G401 (cell line): Measurements from ENCODE around the gene CYP3A5. TPM values are rescaled to one million over a fixed set of nuclear protein-coding genes. Genes with fewer than 3 reads are reported as not detected.
"Not testable (repeated sequence)": the region's sequence is repeated elsewhere in the genome, so short reads cannot be mapped to it uniquely, and the experiment has no call there.

ENCODE experiments used
- DNase-seq: peaks from one replicate; pipeline ENCODE4 v3.0.0-alpha.2; 2015; ENCODE audit warnings: low spot score
- in situ Hi-C: cut with HindIII; loops from 2 replicates; pipeline ENCODE4 v1.10.0; 2016; ENCODE audit warnings: low sequenced_read_pairs, mixed read lengths
- total RNA-seq: library from RNA; depleted of rRNA; stranded (reverse); fragments of >200 nt; shearing (Covaris generic); gene quantifications from 2 replicates; pipeline ENCODE4 v1.2.3, GENCODE V29; 2014; rRNA removed

The CYP3A5 gene
- total RNA-seq, result not detected in 2 replicates

- in situ Hi-C loops, result no loop called here
- DNase-seq, result no peak
Measured at GRCh38 chr7:99679400-99680191, at the start of gene CYP3A5. Gene CYP3A5 (minus strand): TSS chr7:99679996. CDS start chr7:99679896, 100 bp downstream.

GRCh38 chr7:99728615-99729014 is 48.8 kb upstream of the CYP3A5 start:
- in situ Hi-C loops, result no loop called here
- DNase-seq, result no peak

- in situ Hi-C loops, result not testable (repeated sequence)
Measured at GRCh38 chr7:99723201-99723600, 43.4 kb upstream of the CYP3A5 start.

GRCh38 chr7:99720800-99721595 is 41.2 kb upstream of the CYP3A5 start:
- in situ Hi-C loops, result no loop called here
- no peak for DNase-seq

More at GRCh38 chr7:99723201-99723600, 43.4 kb upstream of the CYP3A5 start:
- DNase-seq, result not testable (repeated sequence)

- in situ Hi-C loops, result no loop called here
- DNase-seq, result no peak
Measured at GRCh38 chr7:99719996-99720769, 40.4 kb upstream of the CYP3A5 start.

- in situ Hi-C loops, result no loop called here
Measured at GRCh38 chr7:99713995-99714570, 34.3 kb upstream of the CYP3A5 start.

GRCh38 chr7:99709838-99710578 is 30.2 kb upstream of the CYP3A5 start:
- no peak for DNase-seq
- in situ Hi-C loops, result no loop called here

More at GRCh38 chr7:99713995-99714570, 34.3 kb upstream of the CYP3A5 start:
- DNase-seq, result no peak

- DNase-seq, result no peak
- in situ Hi-C loops, result no loop called here
Measured at GRCh38 chr7:99709260-99709659, 29.5 kb upstream of the CYP3A5 start.

GRCh38 chr7:99707096-99707495 is 27.3 kb upstream of the CYP3A5 start:
- DNase-seq, result no peak
- in situ Hi-C loops, result no loop called here

GRCh38 chr7:99699946-99700345 is 20.1 kb upstream of the CYP3A5 start:
- no peak for DNase-seq
- in situ Hi-C loops, result no loop called here

GRCh38 chr7:99698867-99699730 is 19.3 kb upstream of the CYP3A5 start:
- in situ Hi-C loops, DNase-seq: not testable (repeated sequence)

GRCh38 chr7:99694912-99695304 is 15.1 kb upstream of the CYP3A5 start:
- no peak for DNase-seq
- in situ Hi-C loops, result no loop called here

- no peak for DNase-seq
- in situ Hi-C loops, result no loop called here
Measured at GRCh38 chr7:99694201-99694911, 14.6 kb upstream of the CYP3A5 start.

GRCh38 chr7:99693427-99694200 is 13.8 kb upstream of the CYP3A5 start:
- in situ Hi-C loops, result no loop called here

GRCh38 chr7:99693100-99693426 is 13.3 kb upstream of the CYP3A5 start:
- DNase-seq, result no peak
- in situ Hi-C loops, result no loop called here

More at GRCh38 chr7:99693427-99694200, 13.8 kb upstream of the CYP3A5 start:
- DNase-seq, result no peak

GRCh38 chr7:99692563-99692962 is 12.8 kb upstream of the CYP3A5 start:
- DNase-seq, in situ Hi-C loops: not testable (repeated sequence)
